Measurements from ENCODE around the gene TPRX1.

GRCh38 chr19:47756953-47757608 lies 47.3 kb downstream of the TPRX1 start:
- TF ChIP-seq CTCF (IDR thresholded peaks at IDR 0.05), result no peak
- no peak for TF ChIP-seq EZH2 (IDR thresholded peaks at IDR 0.05; ENCODE audit: borderline replicate concordance, insufficient read depth, low read depth, low read length, poor library complexity, severe bottlenecking)

All from B cell (primary cell).